ENCODE measurements around the gene RTP2. TPM values are rescaled to one million over a fixed set of nuclear protein-coding genes. Genes with fewer than 3 reads are reported as not detected.

RTP2 gene
- total RNA-seq, 1 donor from 2014 or later, result not detected

- no peak for TF ChIP-seq CTCF (IDR thresholded peaks at IDR 0.05; ENCODE audit: insufficient read depth, low read length, severe bottlenecking)
- H3K4me3 ChIP-seq (ENCODE audit: low read depth, low read length), result no peak overlapping the region
- DNase-seq (ENCODE audit: low read depth), result no peak
- H3K27me3 ChIP-seq (ENCODE audit: control insufficient read depth, insufficient read depth, low read length), result peaks cover 3% of the 10 kb centered on the region
- no peak for FAIRE-seq
- no peaks in the 10 kb centered on the region for H3K36me3 ChIP-seq (ENCODE audit: control insufficient read depth, insufficient read depth, low read length)
Observed at GRCh38 chr3:187694801-187695200, 7.6 kb downstream of the RTP2 start.

GRCh38 chr3:187693431-187693830, 8.9 kb downstream of the RTP2 start:
- FAIRE-seq, result no peak
- Histone ChIP-seq H3K36me3 (ENCODE audit: control insufficient read depth, insufficient read depth, low read length) (no peaks in the 10 kb centered on the region), H3K27me3 (ENCODE audit: control insufficient read depth, insufficient read depth, low read length) (peaks cover 3% of the 10 kb centered on the region), H3K4me3 (ENCODE audit: low read depth, low read length) (no peak overlapping the region)
- DNase-seq (ENCODE audit: low read depth), result no peak
- TF ChIP-seq CTCF (IDR thresholded peaks at IDR 0.05; ENCODE audit: insufficient read depth, low read length, severe bottlenecking), result no peak

- H3K4me3 ChIP-seq (ENCODE audit: low read depth, low read length), result no peak overlapping the region
- FAIRE-seq (peak; percentile 60), DNase-seq (ENCODE audit: low read depth) (no peak)
- no peaks in the 10 kb centered on the region for H3K36me3 ChIP-seq (ENCODE audit: control insufficient read depth, insufficient read depth, low read length)
- peaks cover 3% of the 10 kb centered on the region for H3K27me3 ChIP-seq (ENCODE audit: control insufficient read depth, insufficient read depth, low read length)
- TF ChIP-seq CTCF (IDR thresholded peaks at IDR 0.05; ENCODE audit: insufficient read depth, low read length, severe bottlenecking), result no peak
Observed at GRCh38 chr3:187689984-187690383, 12.4 kb downstream of the RTP2 start.

- H3K36me3 ChIP-seq (ENCODE audit: control insufficient read depth, insufficient read depth, low read length), result no peaks in the 10 kb centered on the region
- no peak overlapping the region for H3K4me3 ChIP-seq (ENCODE audit: low read depth, low read length)
- FAIRE-seq (no peak), DNase-seq (ENCODE audit: low read depth) (peak; percentile 17)
- H3K27me3 ChIP-seq (ENCODE audit: control insufficient read depth, insufficient read depth, low read length), result peaks cover 3% of the 10 kb centered on the region
- TF ChIP-seq CTCF (IDR thresholded peaks at IDR 0.05; ENCODE audit: insufficient read depth, low read length, severe bottlenecking), result no peak
Observed at GRCh38 chr3:187686621-187687273, 15.6 kb downstream of the RTP2 start.

- FAIRE-seq (no peak), DNase-seq (ENCODE audit: low read depth) (no peak)
- Histone ChIP-seq H3K36me3 (ENCODE audit: control insufficient read depth, insufficient read depth, low read length) (no peaks in the 10 kb centered on the region), H3K27me3 (ENCODE audit: control insufficient read depth, insufficient read depth, low read length) (peaks cover 3% of the 10 kb centered on the region), H3K4me3 (ENCODE audit: low read depth, low read length) (no peak overlapping the region)
- TF ChIP-seq CTCF (IDR thresholded peaks at IDR 0.05; ENCODE audit: insufficient read depth, low read length, severe bottlenecking), result no peak
Observed at GRCh38 chr3:187685948-187686347, 16.4 kb downstream of the RTP2 start.

GRCh38 chr3:187684880-187685279, 17.5 kb downstream of the RTP2 start:
- FAIRE-seq (no peak), DNase-seq (ENCODE audit: low read depth) (no peak)
- Histone ChIP-seq H3K27me3 (ENCODE audit: control insufficient read depth, insufficient read depth, low read length) (peaks cover 3% of the 10 kb centered on the region), H3K4me3 (ENCODE audit: low read depth, low read length) (no peak overlapping the region), H3K36me3 (ENCODE audit: control insufficient read depth, insufficient read depth, low read length) (no peaks in the 10 kb centered on the region)
- no peak for TF ChIP-seq CTCF (IDR thresholded peaks at IDR 0.05; ENCODE audit: insufficient read depth, low read length, severe bottlenecking)

Data from bronchial epithelial cell (primary cell).